ENCODE measurements around the gene FAXDC2.

Gene FAXDC2

DNA sequence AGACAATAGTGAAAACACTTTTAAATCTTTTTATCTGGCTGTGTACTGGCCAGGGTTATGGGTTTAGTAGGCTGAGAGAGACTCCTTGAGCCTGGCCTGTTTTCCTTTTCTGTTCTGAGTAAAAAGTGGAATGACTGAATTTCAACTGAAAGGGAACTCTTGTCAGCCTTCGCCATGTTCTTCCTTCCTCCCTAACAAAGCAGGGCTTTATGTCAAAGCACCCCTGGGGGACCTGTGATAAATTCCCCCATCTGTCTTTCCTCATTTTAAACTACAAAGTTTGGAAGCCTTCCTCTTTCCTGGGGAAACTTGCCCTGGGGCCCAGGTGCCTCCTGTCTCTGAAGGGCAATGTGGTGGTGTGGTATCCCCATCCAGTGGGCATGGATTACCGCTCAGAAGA, 65.5 kb downstream of the FAXDC2 start:
- H3K4me3 ChIP-seq (ENCODE audit: insufficient read depth in 1 of 2, low read depth in 1 of 2, low read length in 2 of 2) = no peak overlapping the region
- no peak overlapping the region for H2BK12ac ChIP-seq (ENCODE audit: low read length in 2 of 2)
- H2AK5ac ChIP-seq (ENCODE audit: low read length, severe bottlenecking) = no peak overlapping the region
- no peak overlapping the region for H2BK15ac ChIP-seq (ENCODE audit: low read depth, poor library complexity, severe bottlenecking)
- H3K23ac ChIP-seq (ENCODE audit: low read length in 2 of 2) = no peak overlapping the region
- 92% methylated on average over 2 of the region's 2 CpGs for WGBS
- H3K9me3 ChIP-seq (ENCODE audit: control insufficient read depth, low read length) = no peaks in the 10 kb centered on the region
- no peak overlapping the region for H3K27ac ChIP-seq (ENCODE audit: low read length, poor library complexity, severe bottlenecking)
- no peak overlapping the region for H3K4me2 ChIP-seq (ENCODE audit: low read length, poor library complexity, severe bottlenecking)
- H3K14ac ChIP-seq (ENCODE audit: low read length in 2 of 2) = no peak overlapping the region
- H3K27me3 ChIP-seq (ENCODE audit: control insufficient read depth in 1 of 2, insufficient read depth in 1 of 2, low read length in 2 of 2) = no peaks in the 10 kb centered on the region
- no peak overlapping the region for H2BK5ac ChIP-seq (ENCODE audit: low read depth, low read length, poor library complexity, severe bottlenecking)
- no peak overlapping the region for H3K18ac ChIP-seq (ENCODE audit: low read depth in 1 of 2, low read length in 2 of 2)
- H2BK120ac ChIP-seq (ENCODE audit: low read depth, low read length) = no peak overlapping the region
- H3K9ac ChIP-seq (ENCODE audit: low read length) = no peak overlapping the region
- H3K36me3 ChIP-seq (ENCODE audit: control insufficient read depth in 1 of 2, insufficient read depth in 2 of 2, low read depth in 1 of 2, low read length in 2 of 2) = peaks cover 1 to 4% of the 10 kb centered on the region in 2 experiments
- H4K91ac ChIP-seq (ENCODE audit: low read length) = no peak overlapping the region
- H2AFZ ChIP-seq (ENCODE audit: low read depth, low read length) = no peak overlapping the region
- no peak overlapping the region for H3K4ac ChIP-seq (ENCODE audit: low read depth in 1 of 2, low read length in 2 of 2)
- H4K8ac ChIP-seq (ENCODE audit: low read length) = no peak overlapping the region
- peaks cover 7% of the 10 kb centered on the region for H3K79me1 ChIP-seq (replicated peaks; ENCODE audit: low read length, poor library complexity, severe bottlenecking)
- H3K4me1 ChIP-seq (ENCODE audit: control insufficient read depth, insufficient read depth, low read depth, low read length) = peaks cover 30% of the 10 kb centered on the region
- DNase-seq = no peak

DNA sequence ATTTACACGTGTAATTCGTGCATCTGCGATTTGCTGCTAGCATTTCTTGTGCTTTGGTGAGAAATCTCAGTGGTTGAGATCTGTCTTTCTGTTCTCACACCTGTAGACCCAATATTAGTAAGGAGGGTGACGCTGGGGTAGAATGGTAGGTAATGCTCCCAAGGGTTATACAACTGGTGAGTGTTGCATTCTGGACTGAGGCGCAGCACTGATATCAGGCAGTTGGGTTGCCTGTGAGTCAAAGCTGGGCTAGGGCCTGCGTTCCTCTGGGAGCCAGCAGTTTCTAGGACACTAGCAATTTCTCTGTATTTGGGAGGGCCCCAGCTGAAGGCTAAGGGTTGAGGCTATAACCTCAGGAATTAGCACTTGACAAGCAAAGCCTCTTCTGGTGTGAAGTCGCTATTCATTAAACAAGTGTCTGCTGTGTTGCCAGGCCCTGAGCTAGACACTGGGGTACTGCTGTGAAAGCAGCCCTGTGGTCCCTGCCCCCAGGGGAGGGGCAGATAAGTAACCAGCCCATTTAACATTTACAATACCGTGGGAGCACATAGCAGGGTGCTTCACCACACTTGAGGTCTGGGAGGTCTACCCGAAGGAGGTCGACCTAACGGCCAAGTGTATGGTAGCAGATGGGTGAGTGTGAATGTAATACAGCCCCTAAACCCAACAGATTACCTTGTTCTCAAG, 66.5 kb downstream of the FAXDC2 start:
- H3K4me2 ChIP-seq (ENCODE audit: low read length, poor library complexity, severe bottlenecking) = no peak overlapping the region
- H2BK120ac ChIP-seq (ENCODE audit: low read depth, low read length) = no peak overlapping the region
- peak overlapping the region in 1 of 2 experiments; percentile 0 for H3K4me3 ChIP-seq (ENCODE audit: insufficient read depth in 1 of 2, low read depth in 1 of 2, low read length in 2 of 2)
- H3K4me1 ChIP-seq (ENCODE audit: control insufficient read depth, insufficient read depth, low read depth, low read length) = peaks cover 34% of the 10 kb centered on the region
- H3K27me3 ChIP-seq (ENCODE audit: control insufficient read depth in 1 of 2, insufficient read depth in 1 of 2, low read length in 2 of 2) = no peaks in the 10 kb centered on the region
- H3K18ac ChIP-seq (ENCODE audit: low read depth in 1 of 2, low read length in 2 of 2) = peak overlapping the region in 1 of 2 experiments; percentile 33
- no peak overlapping the region for H2BK5ac ChIP-seq (ENCODE audit: low read depth, low read length, poor library complexity, severe bottlenecking)
- no peak overlapping the region for H3K14ac ChIP-seq (ENCODE audit: low read length in 2 of 2)
- no peak overlapping the region for H2AFZ ChIP-seq (ENCODE audit: low read depth, low read length)
- no peak overlapping the region for H4K91ac ChIP-seq (ENCODE audit: low read length)
- H3K79me1 ChIP-seq (replicated peaks; ENCODE audit: low read length, poor library complexity, severe bottlenecking) = peaks cover 7% of the 10 kb centered on the region
- 89% methylated on average over 7 of the region's 11 CpGs for WGBS
- H3K27ac ChIP-seq (ENCODE audit: low read length, poor library complexity, severe bottlenecking) = no peak overlapping the region
- no peak overlapping the region for H2BK12ac ChIP-seq (ENCODE audit: low read length in 2 of 2)
- H2BK15ac ChIP-seq (ENCODE audit: low read depth, poor library complexity, severe bottlenecking) = no peak overlapping the region
- no peak for DNase-seq
- no peaks in the 10 kb centered on the region for H3K9me3 ChIP-seq (ENCODE audit: control insufficient read depth, low read length)
- no peak overlapping the region for H4K8ac ChIP-seq (ENCODE audit: low read length)
- H3K36me3 ChIP-seq (ENCODE audit: control insufficient read depth in 1 of 2, insufficient read depth in 2 of 2, low read depth in 1 of 2, low read length in 2 of 2) = peaks cover 4% of the 10 kb centered on the region in 2 experiments
- H3K23ac ChIP-seq (ENCODE audit: low read length in 2 of 2) = peak overlapping the region in 1 of 2 experiments; percentile 9
- no peak overlapping the region for H3K4ac ChIP-seq (ENCODE audit: low read depth in 1 of 2, low read length in 2 of 2)
- no peak overlapping the region for H2AK5ac ChIP-seq (ENCODE audit: low read length, severe bottlenecking)
- H3K9ac ChIP-seq (ENCODE audit: low read length) = no peak overlapping the region

DNA sequence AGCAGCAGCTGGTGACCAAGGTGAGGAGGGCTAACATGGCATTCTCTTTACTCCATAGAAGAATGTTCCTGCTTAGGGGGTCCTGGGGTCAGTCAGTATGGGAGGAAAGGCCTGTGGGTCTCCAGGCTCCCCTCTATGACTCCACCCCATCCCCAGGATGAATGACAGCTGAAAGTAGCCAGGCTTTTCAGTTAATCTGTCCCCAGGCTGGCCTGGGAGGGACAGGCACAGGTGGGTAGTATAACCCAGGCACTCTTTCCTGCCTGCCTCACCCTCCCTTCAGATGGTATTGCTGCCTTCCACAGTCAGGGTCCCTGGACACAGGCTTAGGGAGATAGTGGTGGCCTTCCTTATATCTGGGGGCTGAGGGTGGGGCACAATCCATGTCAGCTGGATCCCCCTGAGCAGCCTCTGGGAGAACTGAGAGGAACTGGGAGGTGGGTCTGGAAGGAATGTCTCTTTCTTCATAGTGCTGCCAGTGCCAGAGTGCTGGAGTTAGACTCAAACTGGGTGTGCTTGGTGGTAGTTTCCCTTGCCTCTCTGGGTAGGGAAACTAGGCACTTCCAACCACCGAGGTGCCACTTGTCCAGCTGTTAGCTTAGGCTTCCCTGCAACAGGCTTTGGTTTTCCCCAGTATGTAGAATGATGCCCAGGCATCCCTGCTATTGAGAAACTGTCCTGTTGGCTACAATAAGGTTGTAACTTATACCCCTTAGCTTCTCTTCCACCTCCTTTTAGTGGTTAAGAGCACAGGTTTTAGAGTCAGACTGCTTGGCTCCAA, 67.4 kb downstream of the FAXDC2 start:
- H3K18ac ChIP-seq (ENCODE audit: low read depth in 1 of 2, low read length in 2 of 2) = peak overlapping the region in 1 of 2 experiments; percentile 55
- no peak overlapping the region for H2AFZ ChIP-seq (ENCODE audit: low read depth, low read length)
- no peak overlapping the region for H3K4ac ChIP-seq (ENCODE audit: low read depth in 1 of 2, low read length in 2 of 2)
- H2AK5ac ChIP-seq (ENCODE audit: low read length, severe bottlenecking) = no peak overlapping the region
- H3K79me1 ChIP-seq (replicated peaks; ENCODE audit: low read length, poor library complexity, severe bottlenecking) = peaks cover 7% of the 10 kb centered on the region
- no peaks in the 10 kb centered on the region for H3K27me3 ChIP-seq (ENCODE audit: control insufficient read depth in 1 of 2, insufficient read depth in 1 of 2, low read length in 2 of 2)
- no peak for DNase-seq
- no peak overlapping the region for H3K4me2 ChIP-seq (ENCODE audit: low read length, poor library complexity, severe bottlenecking)
- H4K8ac ChIP-seq (ENCODE audit: low read length) = no peak overlapping the region
- WGBS = 100% methylated on average over 1 of the region's 1 CpG
- peaks cover 31% of the 10 kb centered on the region for H3K4me1 ChIP-seq (ENCODE audit: control insufficient read depth, insufficient read depth, low read depth, low read length)
- H3K14ac ChIP-seq (ENCODE audit: low read length in 2 of 2) = no peak overlapping the region
- no peaks in the 10 kb centered on the region for H3K9me3 ChIP-seq (ENCODE audit: control insufficient read depth, low read length)
- H2BK5ac ChIP-seq (ENCODE audit: low read depth, low read length, poor library complexity, severe bottlenecking) = no peak overlapping the region
- no peak overlapping the region for H2BK12ac ChIP-seq (ENCODE audit: low read length in 2 of 2)
- H3K36me3 ChIP-seq (ENCODE audit: control insufficient read depth in 1 of 2, insufficient read depth in 2 of 2, low read depth in 1 of 2, low read length in 2 of 2) = peaks cover 4% of the 10 kb centered on the region in 2 experiments
- no peak overlapping the region for H2BK15ac ChIP-seq (ENCODE audit: low read depth, poor library complexity, severe bottlenecking)
- no peak overlapping the region for H3K27ac ChIP-seq (ENCODE audit: low read length, poor library complexity, severe bottlenecking)
- H3K4me3 ChIP-seq (ENCODE audit: insufficient read depth in 1 of 2, low read depth in 1 of 2, low read length in 2 of 2) = no peak overlapping the region
- no peak overlapping the region for H4K91ac ChIP-seq (ENCODE audit: low read length)
- peak overlapping the region; percentile 23 for H3K9ac ChIP-seq (ENCODE audit: low read length)
- no peak overlapping the region for H3K23ac ChIP-seq (ENCODE audit: low read length in 2 of 2)
- H2BK120ac ChIP-seq (ENCODE audit: low read depth, low read length) = no peak overlapping the region

DNA sequence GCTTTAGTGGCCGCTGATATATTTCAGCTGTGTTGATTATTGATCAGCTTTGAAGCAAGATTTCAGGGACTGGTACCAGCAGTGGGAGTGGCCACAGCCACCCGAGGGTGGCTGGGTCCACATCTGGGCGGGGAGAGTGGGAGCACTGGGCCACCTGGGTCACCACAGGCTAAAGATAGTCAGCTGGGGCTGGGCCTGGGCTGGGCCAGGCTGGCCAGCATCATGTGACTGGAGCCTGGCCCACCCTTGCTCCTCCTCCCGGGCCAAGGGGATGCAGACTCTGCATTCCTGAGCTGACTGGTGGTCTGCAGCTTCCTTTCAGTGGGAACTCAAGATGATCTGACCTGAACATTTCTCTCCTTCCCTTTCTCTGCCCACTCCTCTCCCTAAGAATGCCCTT, 68.1 kb downstream of the FAXDC2 start:
- no peak overlapping the region for H4K8ac ChIP-seq (ENCODE audit: low read length)
- H3K9ac ChIP-seq (ENCODE audit: low read length) = no peak overlapping the region
- H2BK12ac ChIP-seq (ENCODE audit: low read length in 2 of 2) = peak overlapping the region in 1 of 2 experiments; percentile 32

More for the DNA sequence above, 68.1 kb downstream of the FAXDC2 start:
- Histone ChIP-seq H3K14ac (ENCODE audit: low read length in 2 of 2) (peak overlapping the region in 1 of 2 experiments; percentile 53), H2BK15ac (ENCODE audit: low read depth, poor library complexity, severe bottlenecking) (no peak overlapping the region), H2AK5ac (ENCODE audit: low read length, severe bottlenecking) (no peak overlapping the region), H3K9me3 (ENCODE audit: control insufficient read depth, low read length) (no peaks in the 10 kb centered on the region), H2BK5ac (ENCODE audit: low read depth, low read length, poor library complexity, severe bottlenecking) (no peak overlapping the region), H3K4me1 (ENCODE audit: control insufficient read depth, insufficient read depth, low read depth, low read length) (peaks cover 29% of the 10 kb centered on the region), H3K27me3 (ENCODE audit: control insufficient read depth in 1 of 2, insufficient read depth in 1 of 2, low read length in 2 of 2) (no peaks in the 10 kb centered on the region), H3K18ac (ENCODE audit: low read depth in 1 of 2, low read length in 2 of 2) (peak overlapping the region in 1 of 2 experiments; percentile 58), H3K4me3 (ENCODE audit: insufficient read depth in 1 of 2, low read depth in 1 of 2, low read length in 2 of 2) (no peak overlapping the region), H3K4me2 (ENCODE audit: low read length, poor library complexity, severe bottlenecking) (no peak overlapping the region), H3K79me1 (replicated peaks; ENCODE audit: low read length, poor library complexity, severe bottlenecking) (peaks cover 7% of the 10 kb centered on the region), H3K36me3 (ENCODE audit: control insufficient read depth in 1 of 2, insufficient read depth in 2 of 2, low read depth in 1 of 2, low read length in 2 of 2) (peaks cover 4% of the 10 kb centered on the region in 2 experiments), H3K27ac (ENCODE audit: low read length, poor library complexity, severe bottlenecking) (no peak overlapping the region), H3K4ac (ENCODE audit: low read depth in 1 of 2, low read length in 2 of 2) (no peak overlapping the region), H4K91ac (ENCODE audit: low read length) (no peak overlapping the region), H2BK120ac (ENCODE audit: low read depth, low read length) (no peak overlapping the region), H2AFZ (ENCODE audit: low read depth, low read length) (no peak overlapping the region), H3K23ac (ENCODE audit: low read length in 2 of 2) (peak overlapping the region in 1 of 2 experiments; percentile 61)
- no peak for DNase-seq
- WGBS = 87% methylated on average over 4 of the region's 4 CpGs
